ENCODE data around the gene SP140. TPM values are rescaled to one million over a fixed set of nuclear protein-coding genes. Genes with fewer than 3 reads are reported as not detected.
"Not testable (repeated sequence)": the region's sequence is repeated elsewhere in the genome, so short reads cannot be mapped to it uniquely, and the experiment has no call there.

Gene SP140
- total RNA-seq, 1 experiment from 2014 or later, result not detected

DNA sequence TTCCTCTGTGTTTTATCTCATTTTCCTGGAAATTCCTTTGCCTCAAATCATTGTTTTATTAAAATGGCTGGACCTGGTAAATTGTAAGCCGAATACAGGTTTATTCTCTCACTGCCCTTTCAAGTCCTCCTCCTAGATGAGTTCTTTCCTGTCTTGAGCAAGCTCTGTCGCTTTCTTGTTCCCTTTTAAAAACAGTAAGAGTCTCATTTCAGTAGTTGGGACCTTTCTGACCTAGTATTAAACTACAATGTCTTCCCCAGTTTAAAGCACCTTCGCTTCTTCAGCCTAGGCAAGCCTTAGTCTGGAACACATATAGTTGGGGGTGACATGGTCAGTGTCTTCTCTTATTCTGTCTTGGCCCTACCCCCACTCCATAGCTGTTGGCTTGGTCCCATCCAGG is 60.5 kb downstream of the SP140 start:
- DNase-seq (ENCODE audit: low spot score), result no peak

DNA sequence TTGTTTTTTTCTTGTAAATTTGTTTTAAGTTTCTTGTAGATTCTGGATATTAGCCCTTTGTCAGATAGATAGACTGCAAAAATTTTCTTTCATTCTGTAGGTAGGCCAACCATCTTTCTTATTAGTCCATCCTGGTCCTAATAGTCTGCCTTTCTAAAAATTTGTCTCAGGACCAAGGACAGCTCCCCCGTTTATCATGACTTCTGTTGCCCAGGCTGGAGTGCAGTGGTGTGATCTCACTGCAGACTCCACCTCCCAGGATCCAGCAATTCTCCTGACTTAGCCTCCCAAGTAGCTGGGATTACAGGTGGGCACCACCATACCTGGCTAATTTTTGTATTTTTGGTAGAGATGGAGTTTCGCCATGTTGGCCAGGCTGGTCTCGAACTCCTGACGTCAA is 63.8 kb downstream of the SP140 start:
- DNase-seq (ENCODE audit: low spot score), result peak; percentile 32

- no peak for DNase-seq (ENCODE audit: low spot score)
Measured at GRCh38 chr2:230295192-230295591, 69.7 kb downstream of the SP140 start.

GRCh38 chr2:230296917-230297316 is 71.4 kb downstream of the SP140 start:
- no peak for DNase-seq (ENCODE audit: low spot score)

- no peak for DNase-seq (ENCODE audit: low spot score)
Measured at GRCh38 chr2:230299618-230300017, 74.1 kb downstream of the SP140 start.

GRCh38 chr2:230305416-230306275 is 80.1 kb downstream of the SP140 start:
- no peak for DNase-seq (ENCODE audit: low spot score)

- no peak for DNase-seq (ENCODE audit: low spot score)
Measured at GRCh38 chr2:230306474-230306873, 80.9 kb downstream of the SP140 start.

GRCh38 chr2:230307485-230307884 is 81.9 kb downstream of the SP140 start:
- no peak for DNase-seq (ENCODE audit: low spot score)

DNA sequence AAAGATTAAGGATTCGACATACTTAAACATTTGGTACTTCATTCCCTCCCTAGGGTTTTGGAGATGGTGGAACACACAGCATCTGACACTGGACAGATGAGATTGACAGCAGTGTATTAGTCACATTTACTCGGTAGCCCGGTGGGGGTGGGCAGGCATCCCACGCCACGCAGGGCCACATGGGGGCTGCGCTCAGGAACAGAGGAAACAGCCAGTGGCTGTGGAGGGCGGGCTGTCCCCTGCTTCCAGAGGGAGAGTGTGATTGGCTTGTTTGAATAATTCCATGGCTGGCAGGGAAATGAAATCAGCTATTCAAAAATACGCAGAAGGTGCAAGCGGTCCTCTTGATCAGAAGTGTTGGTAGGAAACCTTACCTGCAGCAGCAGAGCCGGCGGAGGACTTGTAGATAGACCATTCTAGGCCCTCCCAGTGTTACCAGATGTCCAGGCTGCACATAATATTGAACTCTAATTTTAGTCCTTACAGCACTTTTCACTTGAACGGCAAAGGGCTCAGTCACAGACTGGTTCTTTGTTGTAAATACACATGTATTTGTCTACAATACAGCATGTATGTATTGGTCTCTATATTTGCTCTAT is 83.0 kb downstream of the SP140 start:
- no peak for DNase-seq (ENCODE audit: low spot score)

DNA sequence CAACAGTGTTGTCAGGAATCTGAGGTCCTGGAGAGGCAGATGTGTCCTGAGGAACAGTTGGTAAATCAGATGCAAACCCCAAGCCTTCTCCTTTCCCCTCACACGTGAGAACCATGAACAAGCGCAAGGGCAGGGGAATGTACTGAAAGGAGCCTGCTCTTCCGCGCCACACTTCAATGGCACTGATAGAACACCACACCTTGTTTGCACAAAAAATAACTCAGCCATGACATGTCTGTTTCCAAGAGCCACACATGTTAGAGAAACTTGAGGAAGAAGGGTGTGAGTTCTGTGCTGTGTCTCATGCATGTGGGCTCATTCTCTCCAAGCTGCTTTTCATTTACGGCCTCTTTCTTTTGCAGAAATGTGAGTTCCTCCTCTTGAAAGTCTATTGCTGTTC is 85.3 kb downstream of the SP140 start:
- DNase-seq (ENCODE audit: low spot score), result not testable (repeated sequence)

DNA sequence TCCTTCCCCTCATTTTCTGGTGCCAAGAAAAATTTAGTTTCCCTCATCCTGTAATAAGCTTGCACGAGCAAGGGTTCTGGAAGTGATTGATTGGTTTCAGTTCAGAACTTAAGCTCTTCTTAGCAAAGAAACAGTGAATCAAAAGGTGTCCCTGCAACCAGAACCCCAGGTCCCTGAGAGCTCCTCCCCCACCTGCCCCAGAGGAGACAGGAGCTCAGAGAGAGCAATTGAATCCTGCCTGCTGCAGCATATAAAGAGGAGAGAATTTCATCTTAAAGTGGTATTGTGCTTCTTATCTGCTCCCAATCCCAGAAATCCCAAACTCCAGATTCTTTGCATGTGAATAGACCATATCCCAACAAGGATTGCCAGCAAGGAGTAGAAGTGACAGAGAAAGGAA is 86.1 kb downstream of the SP140 start:
- not testable (repeated sequence) for DNase-seq (ENCODE audit: low spot score)

GRCh38 chr2:230312638-230313037 is 87.1 kb downstream of the SP140 start:
- no peak for DNase-seq (ENCODE audit: low spot score)

DNA sequence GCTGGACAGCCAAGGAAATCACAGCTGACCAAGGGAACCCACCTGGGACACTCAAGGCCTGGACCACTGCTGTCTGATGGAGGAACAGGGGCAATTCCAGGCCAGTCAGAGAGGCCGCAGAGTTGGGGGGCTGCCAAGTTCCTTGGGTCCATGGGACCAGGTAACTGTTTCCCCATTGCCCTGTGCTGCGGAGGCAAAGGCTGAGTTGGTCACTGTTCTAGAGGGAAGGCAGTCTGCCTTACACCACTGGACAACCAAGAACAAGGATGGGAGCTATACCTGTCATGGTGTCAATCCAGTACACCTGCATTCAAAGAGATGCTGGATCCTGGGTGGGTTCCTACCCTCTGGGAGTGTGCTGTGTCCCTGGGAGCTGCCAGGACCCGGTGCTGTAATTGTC is 91.8 kb downstream of the SP140 start:
- DNase-seq (ENCODE audit: low spot score), result no peak

DNA sequence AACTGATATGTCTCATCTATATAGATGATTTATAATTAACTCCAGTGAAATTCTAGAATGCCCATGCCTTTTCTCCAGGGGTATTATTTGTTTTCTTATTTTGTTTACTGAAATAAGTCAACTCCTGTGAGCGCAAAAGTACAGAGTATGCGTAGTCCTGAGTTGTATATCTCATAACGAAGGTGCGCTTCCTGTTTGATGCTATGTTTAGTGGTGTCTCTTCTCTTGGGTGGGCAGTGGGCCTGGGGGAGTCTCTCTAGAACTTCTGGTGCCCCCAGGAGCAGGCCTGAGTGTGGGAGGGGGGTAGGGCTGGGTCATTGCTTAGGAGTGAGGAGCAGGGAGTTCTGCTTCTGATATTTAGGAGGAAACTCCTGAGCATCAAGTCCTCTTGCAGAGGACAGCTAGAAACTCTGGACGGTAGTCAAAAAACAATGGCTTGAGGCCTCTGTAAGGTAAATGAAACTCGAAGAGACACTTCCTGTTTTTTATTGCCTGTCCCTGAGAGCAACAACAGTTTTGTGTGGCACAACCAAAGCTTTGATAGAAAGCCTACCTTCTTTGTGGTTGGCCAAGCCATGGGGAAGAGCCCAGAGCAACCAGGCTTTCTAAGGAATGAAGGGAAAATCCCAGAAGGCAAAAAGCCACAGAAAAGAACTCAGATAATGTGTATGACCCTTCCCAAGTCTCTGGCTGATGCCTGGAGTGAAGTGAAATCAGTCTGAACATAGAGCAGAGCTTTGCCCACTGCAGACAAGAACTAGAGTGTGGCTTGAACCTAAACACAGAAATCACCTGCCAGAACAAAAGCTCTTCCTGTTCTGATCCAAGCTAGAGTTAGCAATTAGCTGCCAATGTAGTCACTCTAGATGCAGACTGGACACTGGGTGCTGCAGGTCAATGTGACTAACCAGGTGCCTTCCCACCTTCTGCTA is 92.9 kb downstream of the SP140 start:
- DNase-seq (ENCODE audit: low spot score), result no peak

GRCh38 chr2:230319211-230319862 is 93.8 kb downstream of the SP140 start:
- no peak for DNase-seq (ENCODE audit: low spot score)

GRCh38 chr2:230321031-230321430 is 95.5 kb downstream of the SP140 start:
- DNase-seq (ENCODE audit: low spot score), result no peak

GRCh38 chr2:230322561-230323384 is 97.2 kb downstream of the SP140 start:
- DNase-seq (ENCODE audit: low spot score), result no peak

DNA sequence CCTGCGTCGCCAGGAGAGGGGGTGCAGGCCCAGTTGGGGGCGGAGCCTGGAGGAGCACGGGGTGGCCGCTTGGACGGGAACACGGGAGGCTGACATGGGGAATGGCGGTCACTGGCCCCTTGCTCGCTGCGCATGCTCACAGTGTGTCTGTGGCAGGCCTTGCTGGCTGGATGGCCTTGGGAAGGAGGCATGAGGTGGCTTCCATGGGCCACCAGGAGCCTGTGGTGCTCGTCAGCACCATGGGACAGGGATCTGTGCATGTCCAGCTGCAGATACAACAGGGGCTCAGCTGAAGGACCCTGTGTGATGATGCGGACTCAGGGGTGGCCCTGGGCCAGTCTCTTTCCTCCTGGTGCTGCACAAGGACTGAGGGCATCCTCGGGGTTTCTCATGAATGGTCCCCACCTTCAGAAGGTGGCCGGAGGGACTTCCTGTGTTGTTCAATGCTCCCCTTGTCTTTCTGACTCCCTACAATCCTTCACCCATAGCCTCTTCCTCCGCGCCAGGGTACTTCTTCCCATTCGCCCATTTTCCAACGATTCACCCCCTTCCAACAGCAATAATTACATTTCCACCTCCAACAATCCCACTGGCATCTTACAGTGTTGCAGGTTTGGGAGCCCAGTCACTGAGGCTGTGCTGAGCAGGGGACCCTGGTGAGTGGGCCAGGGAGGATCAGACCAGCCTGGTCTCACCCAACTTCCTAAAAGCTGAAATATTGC is 98.0 kb downstream of the SP140 start:
- DNase-seq (ENCODE audit: low spot score), result no peak

GRCh38 chr2:230324503-230324902 is 99.0 kb downstream of the SP140 start:
- no peak for DNase-seq (ENCODE audit: low spot score)
